ENCODE results near the gene METTL22. TPM values are rescaled to one million over a fixed set of nuclear protein-coding genes. Genes with fewer than 3 reads are reported as not detected.

Gene METTL22
- total RNA-seq, 1 donor from 2014 or later, result 21.8 TPM

DNA sequence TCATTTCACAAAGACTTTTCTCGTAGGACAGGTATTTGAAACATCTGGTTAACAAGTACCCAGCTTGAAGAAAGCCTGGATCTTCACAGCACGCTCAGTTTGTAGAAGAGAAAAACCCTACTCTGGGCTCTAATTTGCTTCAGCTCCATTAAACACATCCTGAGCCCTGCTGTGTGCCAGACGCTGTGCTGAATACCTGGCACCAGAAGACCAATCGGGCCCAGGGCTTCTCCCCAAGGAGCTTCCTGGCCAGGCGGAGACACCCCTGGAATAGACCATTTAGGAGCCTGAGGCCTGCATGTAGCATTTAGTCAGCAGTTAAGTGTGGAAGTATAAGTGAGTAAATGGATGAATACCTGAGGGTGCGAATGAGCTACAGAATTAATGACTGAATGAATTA is 44.0 kb downstream of the METTL22 start:
- no peak for DNase-seq (ENCODE audit: low read depth, low spot score)

DNA sequence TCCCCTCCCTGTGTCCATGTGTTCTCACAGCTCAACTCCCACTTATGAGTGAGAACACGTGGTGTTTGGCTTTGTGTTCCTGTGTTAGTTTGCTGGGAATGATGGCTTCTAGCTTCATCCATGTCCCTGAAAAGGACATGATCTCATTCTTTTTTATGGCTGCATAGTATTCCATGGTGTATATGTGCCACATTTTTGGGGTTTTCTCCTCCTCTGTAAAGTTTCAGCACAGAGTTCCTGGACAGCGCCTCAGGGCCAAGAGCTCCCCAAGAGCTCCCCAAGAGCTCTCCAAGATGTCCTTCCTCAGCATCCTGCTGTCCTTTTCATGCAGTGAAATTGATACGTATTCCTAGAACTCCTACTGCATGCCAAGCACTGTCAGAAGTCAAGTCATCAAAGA is 46.0 kb downstream of the METTL22 start:
- no peak for DNase-seq (ENCODE audit: low read depth, low spot score)

DNA sequence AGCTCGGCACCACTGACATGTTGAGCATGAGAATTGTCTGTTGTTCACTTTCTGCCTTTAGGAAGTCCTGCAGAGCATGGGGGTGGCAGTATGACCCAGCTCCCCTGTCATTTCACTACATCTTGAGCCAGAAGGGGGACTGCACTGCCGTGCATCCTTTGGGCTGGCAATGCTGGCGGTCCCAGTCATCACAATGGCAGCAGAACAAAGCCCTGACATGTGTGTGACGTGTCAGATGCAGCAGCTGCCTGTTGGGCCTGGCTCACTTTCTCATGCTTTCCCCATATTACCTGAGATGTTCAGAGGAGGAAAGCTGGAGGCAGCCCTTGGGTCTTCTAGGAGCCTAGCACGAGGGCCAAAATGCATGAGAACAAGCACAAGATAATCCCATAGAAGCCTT is 46.6 kb downstream of the METTL22 start:
- DNase-seq (ENCODE audit: low read depth, low spot score), result no peak

GRCh38 chr16:8669481-8669880 is 48.0 kb downstream of the METTL22 start:
- no peak for DNase-seq (ENCODE audit: low read depth, low spot score)

DNA sequence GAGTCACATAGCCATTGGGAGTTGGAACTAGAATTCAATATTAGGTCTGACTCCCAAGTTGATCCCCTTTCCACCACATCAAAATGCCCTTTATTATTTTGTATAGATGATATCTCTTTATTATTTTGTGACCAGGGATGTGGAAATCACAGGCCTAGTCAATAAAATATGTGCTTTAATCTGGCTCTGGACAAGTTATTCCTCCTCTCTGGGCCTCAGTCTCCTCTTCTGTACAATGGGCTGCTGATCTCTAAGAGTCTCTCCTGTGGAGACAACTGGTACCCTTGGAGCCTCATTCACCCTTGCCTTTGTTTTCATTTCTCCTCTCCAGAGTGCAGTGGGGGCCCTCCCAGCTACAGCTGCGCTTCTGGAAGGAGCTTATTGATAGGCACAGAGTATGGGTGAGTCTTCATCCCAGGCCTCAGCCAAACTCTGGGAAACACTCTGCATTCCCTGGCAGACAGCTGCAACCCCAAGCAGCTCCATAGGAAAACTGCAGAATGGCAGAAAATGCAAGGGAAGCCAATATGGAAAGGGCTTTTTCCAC is 48.6 kb downstream of the METTL22 start:
- no peak for DNase-seq (ENCODE audit: low read depth, low spot score)

DNA sequence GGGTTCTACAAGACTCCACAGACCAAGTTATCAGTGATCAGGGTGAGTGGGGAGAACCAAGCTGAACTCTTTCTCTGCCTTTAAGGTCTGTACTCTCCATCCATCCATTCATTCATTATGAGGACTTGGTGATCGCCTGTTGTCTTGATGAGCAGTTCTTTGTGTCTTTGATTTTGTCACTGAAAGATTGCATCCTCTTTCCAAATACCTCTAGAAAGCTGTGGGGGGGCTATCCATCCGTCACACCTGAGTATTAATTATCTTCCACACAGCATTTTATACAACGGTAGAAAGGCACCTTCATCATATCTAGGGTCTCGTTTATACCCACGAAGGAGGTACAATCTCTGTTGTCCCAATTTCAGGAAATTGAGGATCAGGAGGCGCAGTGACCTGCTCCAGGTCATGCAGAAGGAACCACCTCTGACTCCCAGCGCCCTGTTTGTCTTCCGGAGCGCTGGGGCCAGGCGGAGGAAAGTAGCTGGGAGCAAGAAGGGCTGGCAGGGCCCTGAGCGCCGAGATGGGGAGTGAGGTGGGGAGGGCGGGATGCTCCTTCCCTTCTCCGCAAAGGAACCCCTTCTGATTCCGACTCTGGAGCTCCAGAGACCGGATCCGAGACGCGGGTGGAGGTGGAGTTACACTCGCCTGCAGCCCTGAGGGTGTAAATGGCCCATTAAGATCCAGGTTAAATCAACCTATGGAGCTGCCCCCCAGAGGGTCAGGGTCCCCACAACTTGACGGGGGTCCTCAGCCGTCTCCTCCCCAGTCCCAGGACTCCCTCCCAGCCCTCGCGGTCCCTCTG is 52.3 kb downstream of the METTL22 start:
- DNase-seq (ENCODE audit: low read depth, low spot score), result no peak

DNA sequence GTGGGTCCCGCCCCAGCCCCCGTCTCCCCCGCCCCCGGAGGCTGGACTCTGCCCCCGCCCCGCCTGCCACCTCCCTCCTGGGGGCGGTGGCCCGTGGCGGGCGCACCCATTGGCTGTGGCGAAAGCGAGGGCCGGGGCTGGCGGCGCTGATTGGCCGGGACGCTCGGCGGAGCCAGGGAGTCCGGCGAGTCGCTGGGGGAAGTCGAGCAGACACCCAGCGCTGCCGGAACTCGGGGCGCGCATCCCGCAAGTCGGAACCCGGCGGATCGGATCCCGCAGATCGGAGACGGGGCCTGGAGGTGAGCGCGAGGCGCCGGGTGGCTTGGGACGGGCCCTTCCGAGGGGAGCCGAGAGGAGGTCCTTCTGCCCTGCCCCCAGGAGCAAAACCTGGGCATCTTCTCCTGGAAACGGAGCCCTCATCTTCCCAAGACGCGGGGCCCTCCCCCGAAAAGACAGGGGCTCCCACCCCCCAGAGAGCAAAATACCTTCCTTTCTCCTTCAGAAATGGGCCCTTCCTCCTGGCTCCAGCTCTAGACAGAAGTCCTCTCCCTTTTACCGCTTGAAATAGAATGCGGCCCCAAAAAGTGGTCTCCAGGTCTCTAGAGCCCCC is 53.0 kb downstream of the METTL22 start, which contains the start of gene ABAT:
Gene ABAT, plus strand, starts transcription at position 205 of the 610 bp plus-strand sequence. CDS start 61,123 bp downstream, outside the sequence.
- no peak for DNase-seq (ENCODE audit: low read depth, low spot score)

- no peak for DNase-seq (ENCODE audit: low read depth, low spot score)
Observed at GRCh38 chr16:8675183-8676159, 54.0 kb downstream of the METTL22 start.

DNA sequence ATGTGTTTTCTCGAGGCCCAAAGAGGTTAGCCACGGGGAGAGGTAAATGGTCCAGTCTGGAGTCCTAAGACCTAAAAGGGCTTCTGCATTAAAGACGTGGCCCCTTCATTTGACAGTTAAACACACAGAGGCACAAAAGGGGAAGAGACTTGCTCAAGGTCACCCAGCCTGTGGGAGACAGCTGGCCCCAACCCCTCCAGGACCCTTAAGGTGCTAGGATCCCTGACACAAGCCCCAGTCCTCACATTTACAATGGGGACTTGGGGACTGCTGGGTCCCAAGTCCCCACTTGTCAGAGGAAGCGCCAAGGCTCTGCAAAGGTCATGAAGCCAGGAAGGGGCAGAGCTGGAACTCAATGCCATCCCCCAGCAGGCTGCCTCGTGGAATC is 54.7 kb downstream of the METTL22 start:
- no peak for DNase-seq (ENCODE audit: low read depth, low spot score)

DNA sequence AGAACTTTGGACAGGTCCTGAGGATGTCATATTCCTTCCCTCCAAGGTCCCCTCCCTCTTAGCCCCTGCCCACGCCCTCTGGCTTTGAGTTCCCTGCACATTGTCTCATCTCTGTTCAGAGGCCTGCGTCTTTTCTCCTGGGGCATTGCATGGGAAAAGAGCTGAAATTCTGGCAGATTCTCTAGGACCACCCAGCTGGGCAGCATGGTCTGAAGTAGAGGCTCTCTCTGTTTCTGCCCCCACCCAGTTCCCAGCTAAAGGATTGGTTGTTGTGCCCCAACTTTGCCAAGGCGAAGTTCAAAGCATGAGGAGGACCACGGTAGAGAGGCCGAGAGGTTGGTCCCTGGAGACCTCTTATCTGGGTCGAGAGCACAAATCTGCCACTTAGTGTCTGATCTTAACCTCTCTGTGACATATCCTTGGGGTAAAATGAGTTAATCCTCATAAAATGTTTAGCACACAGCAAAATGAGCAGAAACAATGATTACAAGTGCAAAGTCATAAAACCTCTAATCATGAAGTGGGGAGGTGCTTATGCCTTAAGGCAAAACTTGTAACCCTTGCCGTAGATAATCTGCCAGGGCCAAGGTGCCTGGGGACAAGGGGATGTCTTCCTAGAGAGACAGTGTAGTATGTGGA is 55.4 kb downstream of the METTL22 start:
- DNase-seq (ENCODE audit: low read depth, low spot score), result no peak

- DNase-seq (ENCODE audit: low read depth, low spot score), result no peak
Observed at GRCh38 chr16:8677481-8677880, 56.0 kb downstream of the METTL22 start.

DNA sequence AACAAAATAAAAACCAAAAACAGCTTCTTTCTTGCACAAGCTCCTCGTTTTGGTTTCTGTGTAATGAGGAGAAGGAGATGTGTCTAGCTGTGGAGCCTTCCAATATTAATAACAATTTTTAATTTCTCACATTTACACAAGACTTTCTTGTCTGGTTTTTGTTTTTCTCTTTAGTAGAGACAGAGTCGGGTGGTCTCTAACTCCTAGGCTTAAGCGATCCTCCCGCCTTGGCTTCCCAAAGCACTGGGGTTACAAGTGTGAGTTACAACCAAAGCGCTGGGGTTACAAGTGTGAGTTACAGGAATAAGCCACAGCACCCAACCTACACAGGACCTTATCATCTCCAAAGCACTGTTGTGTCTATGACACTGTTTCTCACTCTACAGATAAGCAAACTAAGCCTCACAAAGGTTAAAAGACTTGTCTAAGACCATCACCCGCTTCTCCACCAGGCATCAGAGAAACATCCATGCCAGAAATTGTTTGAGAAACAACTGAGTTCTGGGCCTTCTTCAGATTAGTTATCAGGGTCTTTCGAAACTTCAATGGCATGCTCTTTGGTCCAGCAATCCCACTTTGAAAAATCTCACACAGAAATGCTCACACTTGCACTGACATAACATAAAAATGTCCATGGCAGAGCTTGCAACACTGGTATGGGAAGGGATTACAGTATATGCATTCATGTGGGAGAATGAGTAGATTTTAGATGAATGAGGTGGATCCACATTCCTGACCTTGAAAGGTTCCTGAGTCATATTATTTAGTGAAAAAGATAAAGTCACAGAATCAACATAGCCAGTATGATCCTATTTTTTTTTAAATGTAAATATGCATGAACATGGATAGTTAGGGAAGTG is 56.8 kb downstream of the METTL22 start:
- no peak for DNase-seq (ENCODE audit: low read depth, low spot score)

GRCh38 chr16:8679151-8679550 is 57.7 kb downstream of the METTL22 start:
- DNase-seq (ENCODE audit: low read depth, low spot score), result no peak

- no peak for DNase-seq (ENCODE audit: low read depth, low spot score)
Observed at GRCh38 chr16:8682551-8683259, 61.2 kb downstream of the METTL22 start.

DNA sequence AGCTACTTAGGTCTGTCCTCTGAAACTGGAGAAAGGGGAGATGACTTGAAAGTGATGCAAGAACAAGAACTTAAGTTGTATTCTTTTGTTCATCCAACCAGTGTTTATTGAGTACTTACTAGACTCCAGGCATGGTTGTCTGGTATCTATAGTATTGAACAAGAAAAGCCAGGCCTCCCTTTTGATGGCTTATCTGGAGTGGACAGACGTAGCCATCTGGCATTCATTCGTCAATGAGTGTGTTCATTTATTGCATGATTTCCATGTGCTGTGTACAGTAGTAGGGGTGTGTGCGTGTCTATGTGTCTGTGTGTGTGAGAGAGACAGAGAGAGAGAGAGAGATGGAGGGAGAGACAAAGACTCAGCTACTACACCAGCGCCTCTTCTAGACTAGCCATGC is 62.1 kb downstream of the METTL22 start:
- DNase-seq (ENCODE audit: low read depth, low spot score), result no peak

DNA sequence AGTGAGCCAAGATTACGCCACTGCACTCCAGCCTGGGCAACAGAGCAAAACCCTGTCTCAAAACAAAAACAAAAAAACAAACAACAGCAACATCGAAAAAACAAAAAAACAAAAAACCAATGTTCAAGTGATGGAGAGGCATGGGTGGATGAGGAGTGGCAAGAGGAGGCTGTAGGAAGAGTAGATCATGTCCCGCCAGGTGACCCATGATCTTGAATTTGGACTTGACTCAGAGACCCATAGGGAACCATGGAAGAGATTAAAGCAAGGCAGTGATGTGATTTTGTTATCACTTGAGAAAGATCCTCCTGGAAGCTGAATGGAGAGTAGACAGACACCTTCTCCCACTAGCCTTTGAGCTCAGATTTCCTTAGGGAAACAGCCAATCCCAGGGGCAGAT is 64.1 kb downstream of the METTL22 start:
- no peak for DNase-seq (ENCODE audit: low read depth, low spot score)

- DNase-seq (ENCODE audit: low read depth, low spot score), result no peak
Observed at GRCh38 chr16:8686031-8686621, 64.6 kb downstream of the METTL22 start.

- no peak for DNase-seq (ENCODE audit: low read depth, low spot score)
Observed at GRCh38 chr16:8686879-8687278, 65.4 kb downstream of the METTL22 start.

DNA sequence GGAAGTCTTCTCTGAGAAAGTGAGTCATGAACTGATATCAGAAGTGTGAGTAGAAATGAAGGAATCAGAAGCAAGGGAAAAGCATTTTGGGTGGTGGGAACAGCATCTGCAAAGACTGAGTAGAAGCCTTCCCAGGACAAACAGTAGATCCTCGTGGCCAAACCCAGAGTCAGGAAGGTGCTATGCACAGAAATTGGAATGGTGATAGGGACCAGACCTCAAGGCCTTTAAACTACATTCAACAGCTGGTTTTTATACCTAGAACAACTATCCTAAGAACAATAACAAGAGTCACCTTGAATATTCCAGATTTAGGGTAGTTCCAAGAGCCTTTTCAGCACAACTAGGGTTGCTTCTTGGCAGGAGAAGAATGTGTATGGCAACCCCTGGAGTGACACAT is 68.2 kb downstream of the METTL22 start:
- no peak for DNase-seq (ENCODE audit: low read depth, low spot score)
